HEK293 (cell line): ENCODE results near the gene HPD.
"Not testable (repeated sequence)": the region's sequence is repeated elsewhere in the genome, so short reads cannot be mapped to it uniquely, and the experiment has no call there.

Source experiments
- CTCF ChIA-PET: fragments of 350-600 bp; formaldehyde crosslinking; extraction: SDS; loops from one replicate; lab custom pipeline; 2021; ENCODE audit warnings: antibody characterized with exemption; lab: Yijun Ruan, JAX
- POLR2A ChIA-PET: fragments of 300-600 bp; formaldehyde crosslinking; extraction: SDS; loops from one replicate; lab custom pipeline; 2020; ENCODE audit warnings: antibody characterized with exemption, inconsistent platforms; lab: Yijun Ruan, JAX
- H3K27ac ChIP-seq: fragments of 200-500 bp; sonication (Bioruptor generic); 2 replicates; pipeline ENCODE4 v1.5.1; 2014; ENCODE audit warnings: low read depth, low read length, control low read depth, inconsistent platforms; ENCODE audit errors: extremely low read depth
- H3K36me3 ChIP-seq, 2 experiments: fragments of 200-500 bp in 1 of 2; sonication (Bioruptor generic) in 1 of 2; 1 replicate in 1 of 2; 2 replicates in 1 of 2; pipeline ENCODE4 v1.5.1; 2014 to 2017; ENCODE audit warnings: inconsistent platforms in 2 of 2, low read length in 2 of 2; ENCODE audit not compliant: control insufficient read depth in 2 of 2, insufficient read depth in 1 of 2
- H3K4me1 ChIP-seq: fragments of 200-500 bp; sonication (Bioruptor generic); 2 replicates; pipeline ENCODE4 v1.5.1; 2014; ENCODE audit warnings: mild to moderate bottlenecking, low read length, inconsistent platforms; ENCODE audit not compliant: control insufficient read depth, insufficient read depth
- H3K4me3 ChIP-seq: 2 replicates; pipeline ENCODE4 v1.5.1; 2011; ENCODE audit warnings: low read depth, mild to moderate bottlenecking, control low read depth, low read length, moderate library complexity
- H3K9me3 ChIP-seq: fragments of 200-500 bp; sonication (Bioruptor generic); 2 replicates; pipeline ENCODE4 v1.5.1; 2014; ENCODE audit warnings: low read depth, low read length, inconsistent platforms; ENCODE audit not compliant: control insufficient read depth, insufficient read depth
- GLIS1 ChIP-seq: fragments of 450-650 bp; formaldehyde crosslinking; IDR thresholded peaks from 2 replicates; pipeline ENCODE4 v1.5.1; 2016; ENCODE audit warnings: missing biosample characterization, missing genetic modification characterization
- GLIS2 ChIP-seq: fragments of 450-650 bp; formaldehyde crosslinking; IDR thresholded peaks from 2 replicates; pipeline ENCODE4 v1.5.1; 2016; ENCODE audit warnings: missing biosample characterization, missing genetic modification characterization
- REPIN1 ChIP-seq: fragments of 450-650 bp; formaldehyde crosslinking; IDR thresholded peaks from 2 replicates; pipeline ENCODE4 v1.5.1; 2017; ENCODE audit warnings: missing biosample characterization, missing genetic modification characterization, low read depth
- ZIC2 ChIP-seq: fragments of 450-650 bp; formaldehyde crosslinking; IDR thresholded peaks from 2 replicates; pipeline ENCODE4 v1.5.1; 2016; ENCODE audit warnings: missing biosample characterization, missing genetic modification characterization
- ZNF169 ChIP-seq: fragments of 450-650 bp; formaldehyde crosslinking; IDR thresholded peaks from 2 replicates; pipeline ENCODE4 v1.5.1; 2016; ENCODE audit warnings: missing biosample characterization, missing genetic modification characterization
- ZNF335 ChIP-seq: fragments of 450-650 bp; formaldehyde crosslinking; conservative IDR thresholded peaks from 2 replicates; pipeline ENCODE4 v1.5.1; 2016; ENCODE audit warnings: missing biosample characterization, missing genetic modification characterization
- ZNF623 ChIP-seq: fragments of 450-650 bp; formaldehyde crosslinking; IDR thresholded peaks from 2 replicates; pipeline ENCODE4 v1.5.1; 2016; ENCODE audit warnings: missing biosample characterization, missing genetic modification characterization
- ZNF654 ChIP-seq: fragments of 450-650 bp; formaldehyde crosslinking; IDR thresholded peaks from 2 replicates; pipeline ENCODE4 v1.5.1; 2016; ENCODE audit warnings: low read depth, missing biosample characterization, missing genetic modification characterization
- ZNF747 ChIP-seq: fragments of 450-650 bp; formaldehyde crosslinking; IDR thresholded peaks from 2 replicates; pipeline ENCODE4 v1.5.1; 2016; ENCODE audit warnings: missing biosample characterization, missing genetic modification characterization
- ZNF768 ChIP-seq: fragments of 450-650 bp; formaldehyde crosslinking; IDR thresholded peaks from 2 replicates; pipeline ENCODE4 v1.5.1; 2018; ENCODE audit warnings: missing biosample characterization, mild to moderate bottlenecking, missing genetic modification characterization
- TF ChIP-seq, protein P1 (sequence below): fragments of 450-650 bp; formaldehyde crosslinking; IDR thresholded peaks from 2 replicates; pipeline ENCODE4 v1.5.1; 2016; ENCODE audit warnings: missing biosample characterization, missing genetic modification characterization, low read depth
- TF ChIP-seq, protein P2 (sequence below): fragments of 450-650 bp; formaldehyde crosslinking; IDR thresholded peaks from 2 replicates; pipeline ENCODE4 v1.5.1; 2016; ENCODE audit warnings: missing biosample characterization, missing genetic modification characterization
- TF ChIP-seq, protein P3 (sequence below): fragments of 450-650 bp; formaldehyde crosslinking; IDR thresholded peaks from 2 replicates; pipeline ENCODE4 v1.5.1; 2016; ENCODE audit warnings: missing biosample characterization, missing genetic modification characterization
- TF ChIP-seq, protein P4 (sequence below): fragments of 450-650 bp; formaldehyde crosslinking; IDR thresholded peaks from 2 replicates; pipeline ENCODE4; 2016; ENCODE audit warnings: missing biosample characterization, missing genetic modification characterization
- TF ChIP-seq, protein P5 (sequence below): fragments of 450-650 bp; formaldehyde crosslinking; IDR thresholded peaks from 2 replicates; pipeline ENCODE4 v1.5.1; 2016; ENCODE audit warnings: missing biosample characterization, missing genetic modification characterization

HPD gene

DNA sequence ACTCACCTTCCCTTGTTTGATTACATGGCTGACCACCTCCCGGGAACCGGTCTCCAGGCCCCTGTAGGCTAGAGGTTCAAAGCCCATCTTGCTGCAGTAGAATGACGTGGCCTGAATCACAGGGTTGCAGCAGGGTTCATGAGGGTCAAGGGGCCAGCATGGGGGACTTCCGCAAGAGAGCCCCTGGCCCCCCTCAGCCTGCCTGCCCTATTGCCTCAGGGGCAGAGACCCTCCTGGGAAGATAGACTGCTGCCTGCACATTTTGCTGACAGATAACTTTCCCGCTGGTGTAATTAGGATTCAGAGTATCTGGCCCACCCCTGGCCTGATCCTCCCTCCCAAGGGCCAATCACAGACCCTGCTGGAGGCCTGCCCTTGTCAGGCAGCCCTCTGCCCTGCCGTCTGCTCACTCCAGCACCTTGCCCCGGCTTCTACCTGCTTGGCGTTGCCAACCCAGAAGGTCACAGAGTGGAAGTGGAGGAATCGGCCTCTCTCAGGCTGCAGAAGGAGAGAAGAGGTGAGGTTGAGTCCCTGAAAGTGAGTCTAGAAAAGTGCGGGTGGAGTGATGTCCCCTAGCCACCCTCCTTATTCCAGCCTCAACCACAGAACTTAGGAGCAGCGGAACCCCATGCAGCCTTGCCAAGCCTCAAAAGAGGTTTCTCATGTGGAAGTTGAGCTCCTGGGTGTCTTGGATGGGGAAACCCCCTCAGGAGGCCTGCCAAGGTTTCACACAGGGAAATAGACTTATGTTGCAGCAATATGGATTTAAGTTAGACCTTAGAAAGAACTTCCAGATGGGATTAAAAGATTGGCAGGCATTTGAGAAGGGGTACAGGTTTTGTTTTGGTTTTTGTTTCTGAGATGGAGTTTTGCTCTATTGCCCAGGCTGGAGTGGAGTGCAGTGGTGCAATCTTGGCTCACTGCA is 1.1 kb downstream of the HPD start:
- CTCF ChIA-PET = interaction anchor here (0.6 to 1.5 kb wide), 3 partner anchors 30 to 207 kb away, joined by 3 to 6 read pairs (median 3); no protein-coding TSS in a partner anchor
- Histone ChIP-seq H3K4me1 (peaks cover 8% of the 10 kb centered on the region; the same call in 1 of the 2 replicates), H3K4me3 (no peak overlapping the region), H3K9me3 (no peaks in the 10 kb centered on the region), H3K36me3 (no peaks in the 10 kb centered on the region)
- TF ChIP-seq ZIC2 (peak; percentile 35; the same call in 1 of the 2 replicates), GLIS2 (tag by site-specific recombination) (0 out of 2 replicates have a peak, but pooled peaks have one; percentile 11), ZNF623 (tag by site-specific recombination) (no peak), GLIS1 (tag by site-specific recombination) (0 out of 2 replicates have a peak, but pooled peaks have one; percentile 37), ZNF747 (tag by site-specific recombination) (no peak)
- TF ChIP-seq, all 188 proteins: peak for 3
- POLR2A ChIA-PET = no interaction called here
- H3K27ac ChIP-seq = no peak overlapping the region

DNA sequence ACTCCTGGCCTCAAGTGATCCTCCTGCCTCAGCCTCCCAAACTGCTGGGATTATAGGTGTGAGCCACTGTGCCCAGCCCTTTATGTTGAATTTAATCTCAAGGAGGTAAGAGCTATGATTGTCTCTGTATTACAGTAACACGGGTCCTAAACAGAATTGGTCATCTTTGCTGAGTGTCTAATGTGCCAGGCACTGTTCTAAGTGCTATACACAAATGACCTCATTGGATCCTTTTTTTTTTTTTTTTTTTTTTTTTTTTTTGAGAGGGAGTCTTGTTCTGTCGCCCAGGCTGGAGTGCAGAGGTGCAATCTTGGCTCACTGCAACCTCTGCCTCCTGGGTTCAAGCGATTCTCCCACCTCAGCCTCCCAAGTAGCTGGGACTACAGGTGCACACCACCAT is 6.3 kb downstream of the HPD start:
- TF ChIP-seq, protein P1, sequence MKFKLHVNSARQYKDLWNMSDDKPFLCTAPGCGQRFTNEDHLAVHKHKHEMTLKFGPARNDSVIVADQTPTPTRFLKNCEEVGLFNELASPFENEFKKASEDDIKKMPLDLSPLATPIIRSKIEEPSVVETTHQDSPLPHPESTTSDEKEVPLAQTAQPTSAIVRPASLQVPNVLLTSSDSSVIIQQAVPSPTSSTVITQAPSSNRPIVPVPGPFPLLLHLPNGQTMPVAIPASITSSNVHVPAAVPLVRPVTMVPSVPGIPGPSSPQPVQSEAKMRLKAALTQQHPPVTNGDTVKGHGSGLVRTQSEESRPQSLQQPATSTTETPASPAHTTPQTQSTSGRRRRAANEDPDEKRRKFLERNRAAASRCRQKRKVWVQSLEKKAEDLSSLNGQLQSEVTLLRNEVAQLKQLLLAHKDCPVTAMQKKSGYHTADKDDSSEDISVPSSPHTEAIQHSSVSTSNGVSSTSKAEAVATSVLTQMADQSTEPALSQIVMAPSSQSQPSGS (tag by site-specific recombination) = peak; percentile 63
- POLR2A ChIA-PET = interaction anchor here (1.0 kb wide), 1 partner anchor 9 kb away, joined by 3 read pairs; no protein-coding TSS in a partner anchor
- CTCF ChIA-PET, H3K9me3 ChIP-seq, H3K4me3 ChIP-seq, H3K27ac ChIP-seq, H3K4me1 ChIP-seq, H3K36me3 ChIP-seq: not testable (repeated sequence)

DNA sequence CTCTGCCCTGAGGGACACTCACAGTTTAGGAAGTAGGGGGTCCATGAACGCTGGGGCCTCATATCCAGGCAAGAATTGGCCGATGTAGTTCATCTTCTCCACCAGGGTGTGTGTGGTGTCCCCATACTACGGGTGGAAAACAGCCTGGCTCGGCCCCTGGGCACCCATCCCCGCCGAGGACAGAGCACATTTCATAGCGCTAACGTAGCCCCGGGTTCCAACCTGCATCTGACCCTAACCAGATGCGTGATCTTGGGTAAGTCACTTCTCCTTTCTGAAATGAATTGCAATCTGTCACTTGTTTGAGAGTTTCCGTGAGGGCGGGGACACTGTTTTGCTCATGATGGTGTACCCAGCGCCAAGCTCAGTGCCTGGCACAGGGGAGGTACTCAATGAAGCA is 9.0 kb downstream of the HPD start:
- no peak overlapping the region for H3K4me3 ChIP-seq
- CTCF ChIA-PET = interaction anchor here (1.2 kb wide), 1 partner anchor 37 kb away, joined by 3 read pairs; no protein-coding TSS in a partner anchor
- H3K4me1 ChIP-seq = no peaks in the 10 kb centered on the region
- no peak overlapping the region for H3K27ac ChIP-seq
- no peaks in the 10 kb centered on the region for H3K36me3 ChIP-seq
- H3K9me3 ChIP-seq = no peaks in the 10 kb centered on the region
- TF ChIP-seq, protein P2, sequence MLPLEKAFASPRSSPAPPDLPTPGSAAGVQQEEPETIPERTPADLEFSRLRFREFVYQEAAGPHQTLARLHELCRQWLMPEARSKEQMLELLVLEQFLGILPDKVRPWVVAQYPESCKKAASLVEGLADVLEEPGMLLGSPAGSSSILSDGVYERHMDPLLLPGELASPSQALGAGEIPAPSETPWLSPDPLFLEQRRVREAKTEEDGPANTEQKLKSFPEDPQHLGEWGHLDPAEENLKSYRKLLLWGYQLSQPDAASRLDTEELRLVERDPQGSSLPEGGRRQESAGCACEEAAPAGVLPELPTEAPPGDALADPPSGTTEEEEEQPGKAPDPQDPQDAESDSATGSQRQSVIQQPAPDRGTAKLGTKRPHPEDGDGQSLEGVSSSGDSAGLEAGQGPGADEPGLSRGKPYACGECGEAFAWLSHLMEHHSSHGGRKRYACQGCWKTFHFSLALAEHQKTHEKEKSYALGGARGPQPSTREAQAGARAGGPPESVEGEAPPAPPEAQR (tag by site-specific recombination) = no peak
- TF ChIP-seq ZNF335 (tag by site-specific recombination) (no peak), ZNF169 (tag by site-specific recombination) (no peak)
- TF ChIP-seq, protein P3, sequence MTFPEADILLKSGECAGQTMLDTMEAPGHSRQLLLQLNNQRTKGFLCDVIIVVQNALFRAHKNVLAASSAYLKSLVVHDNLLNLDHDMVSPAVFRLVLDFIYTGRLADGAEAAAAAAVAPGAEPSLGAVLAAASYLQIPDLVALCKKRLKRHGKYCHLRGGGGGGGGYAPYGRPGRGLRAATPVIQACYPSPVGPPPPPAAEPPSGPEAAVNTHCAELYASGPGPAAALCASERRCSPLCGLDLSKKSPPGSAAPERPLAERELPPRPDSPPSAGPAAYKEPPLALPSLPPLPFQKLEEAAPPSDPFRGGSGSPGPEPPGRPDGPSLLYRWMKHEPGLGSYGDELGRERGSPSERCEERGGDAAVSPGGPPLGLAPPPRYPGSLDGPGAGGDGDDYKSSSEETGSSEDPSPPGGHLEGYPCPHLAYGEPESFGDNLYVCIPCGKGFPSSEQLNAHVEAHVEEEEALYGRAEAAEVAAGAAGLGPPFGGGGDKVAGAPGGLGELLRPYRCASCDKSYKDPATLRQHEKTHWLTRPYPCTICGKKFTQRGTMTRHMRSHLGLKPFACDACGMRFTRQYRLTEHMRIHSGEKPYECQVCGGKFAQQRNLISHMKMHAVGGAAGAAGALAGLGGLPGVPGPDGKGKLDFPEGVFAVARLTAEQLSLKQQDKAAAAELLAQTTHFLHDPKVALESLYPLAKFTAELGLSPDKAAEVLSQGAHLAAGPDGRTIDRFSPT (tag by site-specific recombination) = no peak
- POLR2A ChIA-PET = no interaction called here

DNA sequence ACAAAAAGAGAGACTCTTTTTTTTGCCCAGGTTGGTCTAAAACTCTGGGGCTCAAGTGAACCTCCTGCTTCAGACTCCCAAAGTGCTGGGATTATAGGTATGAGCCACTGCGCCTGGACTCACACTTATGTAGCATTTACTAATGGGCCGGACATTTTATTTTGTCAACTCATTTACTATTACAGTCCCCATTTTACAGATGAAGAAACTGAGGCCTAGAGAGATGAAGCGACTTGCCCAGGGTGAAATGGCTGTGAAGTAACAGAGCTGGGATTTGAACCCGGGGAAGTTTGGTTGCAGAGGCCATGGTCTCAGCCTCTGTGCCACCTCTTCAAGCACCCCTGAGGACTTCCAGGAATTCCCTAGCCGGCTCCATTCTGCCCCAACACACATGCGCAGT is 9.4 kb downstream of the HPD start:
- Histone ChIP-seq H3K4me3 (no peak overlapping the region), H3K9me3 (no peaks in the 10 kb centered on the region), H3K27ac (no peak overlapping the region), H3K36me3 (no peaks in the 10 kb centered on the region), H3K4me1 (no peaks in the 10 kb centered on the region)
- ChIA-PET CTCF (no interaction called here), POLR2A (no interaction called here)
- TF ChIP-seq REPIN1 (tag by site-specific recombination) (no peak), ZNF169 (tag by site-specific recombination) (no peak), ZNF654 (tag by site-specific recombination) (no peak), ZNF768 (tag by site-specific recombination) (no peak)
- TF ChIP-seq, protein P4, sequence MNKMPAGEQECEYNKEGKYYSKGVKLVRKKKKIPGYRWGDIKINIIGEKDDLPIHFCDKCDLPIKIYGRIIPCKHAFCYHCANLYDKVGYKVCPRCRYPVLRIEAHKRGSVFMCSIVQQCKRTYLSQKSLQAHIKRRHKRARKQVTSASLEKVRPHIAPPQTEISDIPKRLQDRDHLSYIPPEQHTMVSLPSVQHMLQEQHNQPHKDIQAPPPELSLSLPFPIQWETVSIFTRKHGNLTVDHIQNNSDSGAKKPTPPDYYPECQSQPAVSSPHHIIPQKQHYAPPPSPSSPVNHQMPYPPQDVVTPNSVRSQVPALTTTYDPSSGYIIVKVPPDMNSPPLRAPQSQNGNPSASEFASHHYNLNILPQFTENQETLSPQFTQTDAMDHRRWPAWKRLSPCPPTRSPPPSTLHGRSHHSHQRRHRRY (tag by site-specific recombination) = no peak
- TF ChIP-seq, protein P5, sequence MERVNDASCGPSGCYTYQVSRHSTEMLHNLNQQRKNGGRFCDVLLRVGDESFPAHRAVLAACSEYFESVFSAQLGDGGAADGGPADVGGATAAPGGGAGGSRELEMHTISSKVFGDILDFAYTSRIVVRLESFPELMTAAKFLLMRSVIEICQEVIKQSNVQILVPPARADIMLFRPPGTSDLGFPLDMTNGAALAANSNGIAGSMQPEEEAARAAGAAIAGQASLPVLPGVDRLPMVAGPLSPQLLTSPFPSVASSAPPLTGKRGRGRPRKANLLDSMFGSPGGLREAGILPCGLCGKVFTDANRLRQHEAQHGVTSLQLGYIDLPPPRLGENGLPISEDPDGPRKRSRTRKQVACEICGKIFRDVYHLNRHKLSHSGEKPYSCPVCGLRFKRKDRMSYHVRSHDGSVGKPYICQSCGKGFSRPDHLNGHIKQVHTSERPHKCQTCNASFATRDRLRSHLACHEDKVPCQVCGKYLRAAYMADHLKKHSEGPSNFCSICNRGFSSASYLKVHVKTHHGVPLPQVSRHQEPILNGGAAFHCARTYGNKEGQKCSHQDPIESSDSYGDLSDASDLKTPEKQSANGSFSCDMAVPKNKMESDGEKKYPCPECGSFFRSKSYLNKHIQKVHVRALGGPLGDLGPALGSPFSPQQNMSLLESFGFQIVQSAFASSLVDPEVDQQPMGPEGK (tag by site-specific recombination) = no peak
